HG03196 (cell line): ENCODE measurements around the gene PNPLA6.

ENCODE experiments used
- ATAC-seq: cut with Tn5 transposase; IDR thresholded peaks from one replicate; pipeline ENCODE4 v1.9.1; 2021; ENCODE audit not compliant: unreplicated experiment

Gene PNPLA6

DNA sequence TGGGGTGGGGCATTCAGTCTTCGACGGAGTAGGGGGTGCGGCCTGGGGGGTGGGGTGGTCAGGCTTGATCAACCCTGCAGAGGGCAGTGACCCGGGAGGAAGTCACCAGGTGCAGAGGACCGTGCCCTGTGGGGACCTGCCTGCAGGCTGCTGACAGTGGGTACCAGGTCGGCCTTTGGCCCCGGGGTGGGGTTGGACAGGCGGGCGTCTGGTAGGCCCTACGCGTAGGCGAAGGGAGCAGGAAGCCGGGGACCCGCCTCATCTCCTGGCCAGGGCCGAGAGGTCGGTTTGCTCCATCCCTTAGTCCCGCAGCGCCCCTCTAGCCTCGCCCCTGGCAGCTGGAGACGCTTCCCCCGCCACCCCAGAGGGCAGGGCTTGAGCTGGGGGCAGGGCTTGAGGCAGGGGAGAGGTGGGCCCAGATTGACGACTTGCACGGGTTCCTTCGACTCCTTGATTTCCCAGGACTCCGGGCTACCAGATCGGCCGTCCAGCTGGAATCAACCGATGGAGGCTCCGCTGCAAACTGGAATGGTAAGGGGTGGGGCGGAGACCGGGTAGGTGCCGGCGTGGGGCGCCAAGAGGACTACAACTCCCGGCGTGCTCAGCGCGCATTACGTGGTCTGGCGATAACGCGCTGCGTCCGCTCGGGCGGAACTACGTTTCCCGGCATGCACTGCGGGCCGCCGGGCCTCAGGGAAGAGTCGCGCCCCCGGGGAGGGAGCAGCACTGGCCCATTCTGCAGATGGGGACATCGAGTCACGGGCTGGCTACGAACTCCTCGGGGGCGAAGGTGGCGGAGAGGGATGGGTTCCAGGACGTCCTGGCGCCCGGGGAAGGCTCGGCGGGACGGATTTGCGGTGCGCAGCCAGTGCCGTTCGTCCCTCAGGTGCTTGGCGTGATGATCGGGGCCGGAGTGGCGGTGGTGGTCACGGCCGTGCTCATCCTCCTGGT lies at the start of gene PNPLA6:
Gene PNPLA6, plus strand, starts transcription at position 671 of the 951 bp plus-strand sequence. Its CDS starts 72 bp downstream, at position 743.
- peak; percentile 70 for ATAC-seq

DNA sequence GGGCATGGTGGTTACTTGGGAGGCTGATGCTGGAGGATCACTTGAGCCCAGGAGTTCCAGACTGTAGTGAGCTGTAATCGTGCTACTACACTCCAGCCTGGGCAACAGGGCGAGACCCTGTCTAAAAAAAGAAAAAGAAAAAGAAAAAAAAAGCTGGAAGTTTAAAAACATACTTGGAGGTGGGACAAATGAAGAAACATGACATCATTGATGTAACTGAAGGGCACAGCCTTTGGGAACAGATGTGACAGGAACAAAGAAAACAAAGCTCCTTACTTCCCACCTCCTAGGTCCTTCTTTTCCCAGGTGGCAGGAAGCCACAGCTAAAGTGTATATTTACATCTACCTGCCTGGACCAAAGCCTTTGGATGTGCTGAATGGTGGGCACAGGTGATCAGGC lies 48.6 kb upstream of the PNPLA6 start:
- no peak for ATAC-seq

- ATAC-seq: no peak
Measured at GRCh38 chr19:7488736-7489353, 46.7 kb upstream of the PNPLA6 start, which contains the start of gene PEX11G. Gene PEX11G (minus strand): TSS chr19:7489035. CDS start chr19:7489010, 25 bp downstream.

GRCh38 chr19:7489609-7490044 lies 45.9 kb upstream of the PNPLA6 start:
- ATAC-seq: no peak

DNA sequence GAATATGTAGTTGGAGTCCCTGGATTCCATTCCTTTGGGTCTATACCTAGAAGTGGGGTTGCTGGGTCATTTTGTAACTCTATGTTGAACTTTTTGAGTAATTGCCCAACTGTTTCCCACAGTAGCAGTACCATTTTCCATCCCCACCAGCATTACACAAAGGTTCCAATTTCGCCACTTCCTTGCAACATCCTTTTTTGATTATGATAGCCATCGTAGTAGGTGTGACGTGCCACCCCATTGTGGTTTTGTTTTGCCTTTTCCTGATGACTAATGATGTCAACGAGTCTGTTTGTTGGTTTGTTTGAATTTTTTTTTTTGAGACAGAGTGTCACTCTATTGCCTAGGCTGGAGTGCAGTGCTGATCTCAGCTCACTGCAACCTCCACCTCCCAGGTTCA lies 43.4 kb upstream of the PNPLA6 start:
- no peak for ATAC-seq

GRCh38 chr19:7492558-7492957 lies 43.0 kb upstream of the PNPLA6 start:
- no peak for ATAC-seq

DNA sequence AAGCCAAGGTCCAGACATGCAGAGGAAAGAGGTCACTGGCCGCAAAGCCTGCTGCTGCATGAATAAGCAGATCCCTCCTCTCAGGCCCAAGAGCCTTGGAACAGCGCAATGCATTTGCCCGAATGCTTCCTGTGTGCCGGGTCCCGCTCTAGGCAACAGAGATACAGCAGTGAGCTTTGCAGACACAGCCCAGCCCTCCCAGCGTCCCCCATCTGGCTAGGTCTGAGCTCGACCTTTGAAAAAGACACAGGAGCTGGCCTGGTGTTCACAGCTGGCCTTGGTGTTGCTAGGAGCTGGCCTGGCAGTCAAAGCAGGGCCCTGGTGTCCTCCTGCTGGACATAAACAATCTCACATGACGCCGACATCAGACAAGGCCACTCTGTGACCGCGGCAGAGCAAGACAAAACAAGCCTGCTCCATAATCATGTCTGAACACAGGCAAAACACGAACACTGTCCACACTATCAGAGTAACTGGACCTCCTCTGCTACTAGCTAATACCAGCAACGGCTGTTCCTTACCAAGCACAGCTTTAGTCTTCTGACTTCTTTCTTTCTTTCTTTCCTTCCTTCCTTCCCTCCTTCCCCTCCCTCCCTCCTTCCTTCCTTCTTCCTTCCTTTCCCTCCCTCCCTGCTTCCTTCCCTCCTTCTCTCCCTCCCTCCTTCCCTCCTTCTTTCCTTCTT lies 41.0 kb upstream of the PNPLA6 start:
- ATAC-seq: no peak

GRCh38 chr19:7497292-7497691 lies 38.2 kb upstream of the PNPLA6 start:
- no peak for ATAC-seq

- no peak for ATAC-seq
Measured at GRCh38 chr19:7500811-7501450, 34.6 kb upstream of the PNPLA6 start.

GRCh38 chr19:7502552-7502951 lies 33.0 kb upstream of the PNPLA6 start:
- ATAC-seq: no peak

DNA sequence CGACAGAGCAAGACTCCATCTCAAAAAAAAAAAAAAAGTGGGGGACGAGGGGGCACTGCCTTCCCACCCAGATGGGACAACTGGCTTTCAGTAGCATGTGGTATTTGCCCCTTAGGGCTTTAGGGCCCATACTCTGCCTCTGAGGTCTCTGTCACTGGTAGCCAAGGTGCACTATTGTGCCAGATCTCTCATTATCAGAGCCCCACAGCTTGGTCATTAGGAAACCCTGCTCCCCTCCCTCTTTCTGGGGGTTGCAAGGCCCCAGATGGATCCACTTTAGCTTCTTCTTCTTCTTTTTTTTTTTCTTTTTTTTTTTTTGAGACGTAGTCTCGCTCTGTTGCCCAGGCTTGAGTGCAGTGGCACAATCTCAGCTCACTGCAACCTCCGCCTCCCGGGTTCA lies 30.8 kb upstream of the PNPLA6 start:
- ATAC-seq: no peak

DNA sequence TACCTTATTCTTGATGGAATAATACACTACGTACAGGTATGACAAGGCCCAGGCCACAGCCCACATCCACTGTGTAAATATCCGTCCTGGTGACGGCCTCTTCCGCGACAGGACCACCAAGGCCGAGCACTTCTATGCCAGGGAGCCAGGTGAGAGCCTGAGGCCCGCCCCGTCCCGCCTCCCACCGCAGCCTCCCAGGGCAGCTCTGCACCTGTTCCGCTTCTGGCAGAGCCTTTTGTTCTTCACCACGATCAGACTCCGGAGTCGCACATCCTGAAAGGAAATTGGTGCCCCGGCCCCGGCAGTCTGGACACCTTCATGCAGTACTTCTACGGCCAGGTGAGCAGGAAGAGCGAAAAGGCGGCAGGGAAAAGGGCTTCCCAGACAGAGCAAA lies 30.2 kb upstream of the PNPLA6 start:
- no peak for ATAC-seq

DNA sequence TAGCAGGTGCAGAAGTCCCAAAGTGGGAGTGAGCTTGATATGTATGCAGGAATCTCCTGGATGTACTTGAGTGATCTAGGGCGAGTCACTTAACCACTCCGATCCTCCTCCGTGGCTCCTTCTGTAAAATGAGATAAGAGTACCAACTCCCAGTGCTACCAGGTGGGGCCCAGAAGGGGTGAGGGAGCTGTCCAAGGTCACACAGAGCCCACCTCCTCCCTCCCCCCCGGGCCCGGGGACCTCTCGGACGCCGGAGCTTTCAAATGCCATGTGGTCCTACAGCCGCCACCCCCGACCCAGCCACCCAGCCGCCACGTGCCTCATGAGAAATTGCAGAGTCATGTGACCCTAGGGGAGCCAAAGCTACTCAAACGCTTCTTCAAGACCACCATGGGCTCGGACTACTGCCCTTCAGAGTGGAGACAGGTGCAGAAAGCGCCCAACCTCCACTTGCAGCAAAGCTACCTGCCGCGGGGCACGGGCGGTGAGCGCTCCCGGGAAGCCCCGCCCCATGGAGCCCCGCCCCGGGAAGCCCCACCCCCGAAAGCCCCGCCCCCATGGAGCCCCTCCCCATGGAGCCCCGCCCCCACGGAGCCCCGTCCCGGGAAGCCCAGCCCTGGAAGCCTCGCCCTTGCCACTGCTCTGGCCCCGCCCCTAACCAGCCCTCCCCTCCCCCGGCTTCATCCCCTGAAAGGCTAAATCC lies 29.7 kb upstream of the PNPLA6 start:
- no peak for ATAC-seq

- ATAC-seq: no peak
Measured at GRCh38 chr19:7506385-7507328, 28.9 kb upstream of the PNPLA6 start.

GRCh38 chr19:7507884-7508283 lies 27.6 kb upstream of the PNPLA6 start:
- ATAC-seq: no peak

DNA sequence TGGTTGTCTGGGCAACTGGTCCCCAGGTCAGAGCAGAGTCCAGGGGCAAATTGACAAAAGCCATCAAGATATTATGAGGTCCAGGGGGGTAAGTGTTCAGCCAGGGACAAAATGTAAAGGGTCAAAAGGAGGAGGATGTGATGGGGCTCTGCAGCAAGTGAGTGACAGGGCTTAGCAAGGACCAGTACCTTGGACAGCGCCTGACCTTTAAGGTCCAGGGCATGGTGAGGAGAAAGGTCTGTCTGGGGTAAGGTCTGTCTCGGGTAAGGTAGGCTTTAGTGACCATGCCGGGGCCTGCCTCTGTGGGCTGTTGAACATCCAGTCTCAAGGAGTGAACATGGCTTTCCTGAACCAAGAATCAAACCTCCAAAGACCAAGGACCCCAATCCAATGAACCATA lies 25.9 kb upstream of the PNPLA6 start:
- no peak for ATAC-seq

GRCh38 chr19:7512400-7512851 lies 23.1 kb upstream of the PNPLA6 start:
- no peak for ATAC-seq

DNA sequence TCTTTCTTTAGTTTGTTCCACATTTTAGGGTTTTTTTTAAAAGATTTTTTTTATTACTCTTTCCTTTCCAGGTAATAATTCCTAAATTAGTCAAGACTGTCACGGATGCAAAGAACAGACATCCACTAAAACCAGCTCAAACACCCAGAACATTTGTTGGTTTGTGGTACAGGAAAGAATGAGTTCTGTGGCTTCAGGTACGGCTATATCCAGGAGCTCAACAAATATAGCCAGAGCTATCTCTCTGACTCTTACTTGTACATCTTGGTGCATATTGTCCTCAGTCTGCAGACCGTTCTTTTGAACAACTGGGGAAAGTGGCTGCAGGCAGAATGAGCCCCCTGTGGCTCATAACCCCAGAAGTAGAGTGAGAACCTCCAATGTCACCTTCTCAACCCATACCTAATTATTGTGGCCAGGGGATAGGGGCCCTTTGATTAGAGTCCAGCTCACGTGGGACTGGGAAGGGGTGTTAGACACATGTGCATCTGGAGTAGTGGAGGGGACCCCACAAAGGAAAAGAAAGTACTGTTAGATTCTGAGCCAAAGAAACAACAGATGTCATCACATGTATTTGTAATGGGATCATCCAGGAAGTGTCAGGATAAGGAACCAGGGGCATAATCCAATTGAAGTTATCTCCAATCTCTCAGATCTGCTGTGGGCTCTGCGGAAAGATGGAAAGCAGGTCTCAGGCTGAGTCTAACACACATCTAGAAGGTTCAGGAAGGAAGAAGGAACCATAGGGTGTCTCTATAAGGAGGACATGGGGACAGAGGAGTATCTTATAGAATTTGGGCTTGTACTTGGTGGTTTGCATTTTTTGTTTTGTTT lies 21.5 kb upstream of the PNPLA6 start:
- ATAC-seq: no peak
